MCF 10A (cell line): ENCODE measurements around the gene ZP2. TPM values are rescaled to one million over a fixed set of nuclear protein-coding genes. Genes with fewer than 3 reads are reported as not detected.
A peak's percentile ranks its signal among the peaks of the same experiment; 100 is the strongest.
"Not testable (repeated sequence)": the region's sequence is repeated elsewhere in the genome, so short reads cannot be mapped to it uniquely, and the experiment has no call there.

Experiments used
- BruUV-seq: library from RNA; stranded (reverse); fragments of 400-500 nt; replicated peaks from 2 replicates; lab custom pipeline; 2021; lab: Mats Ljungman, UMichigan
- CTCF ChIA-PET: fragments of 300-600 bp; sonication (Branson Sonifier 250); formaldehyde crosslinking; extraction: SDS; loops from one replicate; lab custom pipeline; 2021; ENCODE audit warnings: antibody characterized with exemption, inconsistent platforms; lab: Yijun Ruan, JAX
- POLR2A ChIA-PET: fragments of 300-600, 350-650 bp; sonication (Branson Sonifier 250); formaldehyde crosslinking; extraction: SDS; loops from one replicate; lab custom pipeline; 2020; ENCODE audit warnings: antibody characterized with exemption, inconsistent platforms; lab: Yijun Ruan, JAX
- DNase-seq: peaks from one replicate; pipeline ENCODE4 v3.0.0-alpha.2; 2018; ENCODE audit not compliant: unreplicated experiment
- H3K27ac Mint-ChIP-seq: one replicate; pipeline ENCODE4 v1.8.0; 2022; ENCODE audit warnings: mild to moderate bottlenecking, low read depth, mixed read lengths; ENCODE audit not compliant: unreplicated experiment
- H3K27me3 Mint-ChIP-seq: one replicate; pipeline ENCODE4 v1.8.0; 2022; ENCODE audit warnings: mixed read lengths; ENCODE audit not compliant: insufficient read depth, unreplicated experiment
- H3K36me3 Mint-ChIP-seq: one replicate; pipeline ENCODE4 v1.8.0; 2022; ENCODE audit warnings: mild to moderate bottlenecking, moderate library complexity, mixed read lengths; ENCODE audit not compliant: insufficient read depth, unreplicated experiment
- H3K4me1 Mint-ChIP-seq: one replicate; pipeline ENCODE4 v1.8.0; 2022; ENCODE audit warnings: mixed read lengths; ENCODE audit not compliant: insufficient read depth, unreplicated experiment
- H3K4me3 Mint-ChIP-seq: one replicate; pipeline ENCODE4 v1.8.0; 2022; ENCODE audit warnings: mild to moderate bottlenecking, moderate library complexity, mixed read lengths; ENCODE audit not compliant: unreplicated experiment
- H3K9me3 Mint-ChIP-seq: one replicate; pipeline ENCODE4 v1.8.0; 2022; ENCODE audit warnings: mixed read lengths; ENCODE audit not compliant: unreplicated experiment
- CTCF ChIP-seq: fragments of 200-600 bp; IDR thresholded peaks from one replicate; pipeline ENCODE4 v1.8.0; 2022; ENCODE audit warnings: antibody characterized with exemption, mild to moderate bottlenecking; ENCODE audit not compliant: unreplicated experiment
- intact Hi-C: fragments of 100-400 bp; cut with micrococcal nuclease; formaldehyde crosslinking; loops from 2 replicates; pipeline ENCODE4 v1.14.1; 2022
- total RNA-seq: library from RNA; stranded (reverse); gene quantifications from 2 replicates; pipeline ENCODE4 v1.2.3, GENCODE V29; 2022

Gene ZP2
- total RNA-seq, 1 experiment from 2014 or later, result not detected

- H3K36me3 Mint-ChIP-seq, intact Hi-C loops: not testable (repeated sequence)
Observed at GRCh38 chr16:21152160-21153030, 59.0 kb downstream of the ZP2 start.

GRCh38 chr16:21150375-21151001 is 60.9 kb downstream of the ZP2 start, which contains the start of gene DNAH3:
Gene DNAH3, minus strand, starts transcription at chr16:21150846. Its CDS starts 527 bp downstream, at chr16:21150319.
- no TSS peak for BruUV-seq
- intact Hi-C loops, result no loop called here
- Mint-ChIP-seq H3K36me3 (peaks cover 4% of the 10 kb centered on the region), H3K27ac (peak within 1 kb of the TSS; percentile 65), H3K4me1 (peaks cover 8% of the 10 kb centered on the region), H3K27me3 (peaks cover 3% of the 10 kb centered on the region), H3K4me3 (no peak within 1 kb of the TSS), H3K9me3 (no peaks in the 10 kb centered on the region)
- peak; percentile 56 for DNase-seq
- CTCF ChIA-PET, result interaction anchor here (0.7 to 1.8 kb wide), 3 partner anchors 150 to 300 kb away, joined by 3 to 8 read pairs (median 4); no protein-coding TSS in a partner anchor
- POLR2A ChIA-PET, result interaction anchor here (0.5 to 1.6 kb wide), 5 partner anchors 9 to 344 kb away, joined by 3 to 6 read pairs (median 4); partner anchors contain the start of genes ERI2 and REXO5
- TF ChIP-seq CTCF, result no peak

More at GRCh38 chr16:21152160-21153030, 59.0 kb downstream of the ZP2 start:
- H3K4me3 Mint-ChIP-seq, POLR2A ChIA-PET, H3K27ac Mint-ChIP-seq, H3K4me1 Mint-ChIP-seq, H3K9me3 Mint-ChIP-seq, DNase-seq, BruUV-seq, H3K27me3 Mint-ChIP-seq: not testable (repeated sequence)
- CTCF ChIA-PET, result interaction anchor here (0.6 to 1.8 kb wide), 3 partner anchors 148 to 302 kb away, joined by 4 to 8 read pairs (median 4); no protein-coding TSS in a partner anchor

Other genes with a start within 250 kb of the ZP2 start
- not detected in 2 replicates for gene DNAH3, start 60.7 kb downstream of the ZP2 start, total RNA-seq
- gene LDAF1, start 52.9 kb downstream of the ZP2 start, total RNA-seq, result 30.1 and 37.8 TPM in 2 replicates
- gene ANKS4B, start 22.1 kb upstream of the ZP2 start, total RNA-seq, result not detected in 2 replicates
- 1.6 and 4.0 TPM in 2 replicates for gene CRYM, start 66.7 kb upstream of the ZP2 start, total RNA-seq